Adrenal gland (tissue), 12 donors: ENCODE results near the gene ERC2. TPM values are rescaled to one million over a fixed set of nuclear protein-coding genes. Genes with fewer than 3 reads are reported as not detected.

ENCODE experiments used
- DNase-seq, 7 donors: peaks; one replicate each; pipeline ENCODE4 v3.0.0-alpha.2; 2019 to 2020
- H3K27ac ChIP-seq, 5 donors: fragments of 200-600 bp; sonication (generic) in 4 of 5; 1 replicate in 3 of 5; 2 replicates in 2 of 5; pipeline versions ENCODE4 v1.5.1 to v1.8.0; 2016 to 2020; ENCODE audit warnings: mild to moderate bottlenecking in 1 of 5
- H3K27me3 ChIP-seq: fragments of 200-600 bp; 2 replicates; pipeline ENCODE4 v1.8.0; 2021
- H3K36me3 ChIP-seq, 2 donors: fragments of 200-600 bp; replicated peaks in 1 of 2; 1 replicate in 1 of 2; 2 replicates in 1 of 2; pipeline versions ENCODE4 v1.5.1 to v1.8.0; 2018 to 2022
- H3K4me1 ChIP-seq, 2 donors: fragments of 200-600 bp; replicated peaks in 1 of 2; 1 replicate in 1 of 2; 2 replicates in 1 of 2; pipeline versions ENCODE4 v1.5.1 to v1.8.0; 2018 to 2021
- H3K4me3 ChIP-seq, 4 donors: fragments of 200-600 bp; sonication (generic) in 3 of 4; one replicate each; pipeline ENCODE4 v1.5.1; 2016 to 2018
- H3K9me3 ChIP-seq, 3 donors: fragments of 200-600 bp; sonication (generic) in 1 of 3; replicated peaks in 1 of 3; 1 replicate in 2 of 3; 2 replicates in 1 of 3; pipeline versions ENCODE4 v1.5.1 to v1.8.0; 2016 to 2021
- POLR2A ChIP-seq, 2 donors: fragments of 450-650 bp; IDR thresholded peaks; one replicate each; pipeline ENCODE4 v1.6.1; 2017; ENCODE audit warnings: antibody characterized with exemption in 2 of 2, mild to moderate bottlenecking in 2 of 2, moderate library complexity in 1 of 2
- WGBS, 4 donors: extraction: QIAGEN DNeasy Blood & Tissue Kit in 2 of 4; methylation state at CpG; one replicate each; pipeline versions ENCODE4 v1.1.5 to v1.1.7; 2013 to 2017; 5-methylcytosine and 5-hydroxymethylcytosine counted together
- intact Hi-C, 2 donors: fragments of 100-400 bp; cut with DNase I; formaldehyde crosslinking; loops; one replicate each; pipeline versions ENCODE4 v1.14.1 to v1.15.0; 2022 to 2023
- polyA plus RNA-seq, 3 donors: library from polyadenylated mRNA; stranded (reverse); fragments of 200-250 nt in 2 of 3; fragments of 350-450 nt in 1 of 3; fragmentation: Illumina TruSeq in 1 of 3; extraction: RNeasy Lipid Tissue Mini Kit (QIAGEN cat#74804) in 1 of 3; gene quantifications; one replicate each; pipeline ENCODE4 v1.2.3, GENCODE V29; 2013 to 2014
- total RNA-seq, 9 donors: library from RNA; depleted of rRNA in 4 of 9; stranded (reverse); fragments of >200 nt in 4 of 9; fragments of 120-200 nt in 1 of 9; fragmentation: NEBNext Ultra II Directional in 1 of 9; extraction: Animal tissue kit (Norgen Biotek cat#: 25700) in 1 of 9; gene quantifications; one replicate each; pipeline versions ENCODE4 v1.1.0 to v1.2.4, GENCODE V29; 2013 to 2023
- TF ChIP-seq, protein P1 (sequence below), 6 experiments: fragments of 450-650 bp in 4 of 6; fragments of 200-600 bp in 2 of 6; sonication (generic) in 1 of 6; IDR thresholded peaks; 1 replicate in 5 of 6; 2 replicates in 1 of 6; pipeline versions ENCODE4 v1.5.1 to v1.8.0; 2016 to 2021; ENCODE audit warnings: antibody characterized with exemption in 6 of 6, mild to moderate bottlenecking in 2 of 6, moderate library complexity in 1 of 6
- donor health status: healthy with polysubstance abuse.
- donor health status: Bipolar disorder and iron deficiency.
- donor health status: DM: yes; HTN: yes; CAD: no.
- donor health status: DM: no; HTN: no; CAD: no.
- donor health status: DM: no; HTN: no; CAD: no.
- donor health status: DM: yes; HTN: yes; CAD: no.

The ERC2 gene
- total and polyA plus RNA-seq, 12 donors: 0.47 to 5.8 (median 1.5) TPM

- H3K36me3 ChIP-seq: no peaks in the 10 kb centered on the region
- H3K9me3 ChIP-seq: no peaks in the 10 kb centered on the region
- no peak overlapping the region for H3K27ac ChIP-seq
- DNase-seq: no peak
- H3K4me3 ChIP-seq: no peak overlapping the region
- intact Hi-C loops: no loop called here
- no peaks in the 10 kb centered on the region for H3K27me3 ChIP-seq
- WGBS, 4 donors: 73 to 84% (median 79%) methylated on average over 3 to 4 of the region's 4 CpGs
- no peak for TF ChIP-seq POLR2A (IDR thresholded peaks at IDR 0.05)
- TF ChIP-seq, protein P1, sequence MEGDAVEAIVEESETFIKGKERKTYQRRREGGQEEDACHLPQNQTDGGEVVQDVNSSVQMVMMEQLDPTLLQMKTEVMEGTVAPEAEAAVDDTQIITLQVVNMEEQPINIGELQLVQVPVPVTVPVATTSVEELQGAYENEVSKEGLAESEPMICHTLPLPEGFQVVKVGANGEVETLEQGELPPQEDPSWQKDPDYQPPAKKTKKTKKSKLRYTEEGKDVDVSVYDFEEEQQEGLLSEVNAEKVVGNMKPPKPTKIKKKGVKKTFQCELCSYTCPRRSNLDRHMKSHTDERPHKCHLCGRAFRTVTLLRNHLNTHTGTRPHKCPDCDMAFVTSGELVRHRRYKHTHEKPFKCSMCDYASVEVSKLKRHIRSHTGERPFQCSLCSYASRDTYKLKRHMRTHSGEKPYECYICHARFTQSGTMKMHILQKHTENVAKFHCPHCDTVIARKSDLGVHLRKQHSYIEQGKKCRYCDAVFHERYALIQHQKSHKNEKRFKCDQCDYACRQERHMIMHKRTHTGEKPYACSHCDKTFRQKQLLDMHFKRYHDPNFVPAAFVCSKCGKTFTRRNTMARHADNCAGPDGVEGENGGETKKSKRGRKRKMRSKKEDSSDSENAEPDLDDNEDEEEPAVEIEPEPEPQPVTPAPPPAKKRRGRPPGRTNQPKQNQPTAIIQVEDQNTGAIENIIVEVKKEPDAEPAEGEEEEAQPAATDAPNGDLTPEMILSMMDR (IDR thresholded peaks at IDR 0.05): no peak
- H3K4me1 ChIP-seq: no peaks in the 10 kb centered on the region
Measured at GRCh38 chr3:55556619-55557537, 911.4 kb downstream of the ERC2 start.

DNA sequence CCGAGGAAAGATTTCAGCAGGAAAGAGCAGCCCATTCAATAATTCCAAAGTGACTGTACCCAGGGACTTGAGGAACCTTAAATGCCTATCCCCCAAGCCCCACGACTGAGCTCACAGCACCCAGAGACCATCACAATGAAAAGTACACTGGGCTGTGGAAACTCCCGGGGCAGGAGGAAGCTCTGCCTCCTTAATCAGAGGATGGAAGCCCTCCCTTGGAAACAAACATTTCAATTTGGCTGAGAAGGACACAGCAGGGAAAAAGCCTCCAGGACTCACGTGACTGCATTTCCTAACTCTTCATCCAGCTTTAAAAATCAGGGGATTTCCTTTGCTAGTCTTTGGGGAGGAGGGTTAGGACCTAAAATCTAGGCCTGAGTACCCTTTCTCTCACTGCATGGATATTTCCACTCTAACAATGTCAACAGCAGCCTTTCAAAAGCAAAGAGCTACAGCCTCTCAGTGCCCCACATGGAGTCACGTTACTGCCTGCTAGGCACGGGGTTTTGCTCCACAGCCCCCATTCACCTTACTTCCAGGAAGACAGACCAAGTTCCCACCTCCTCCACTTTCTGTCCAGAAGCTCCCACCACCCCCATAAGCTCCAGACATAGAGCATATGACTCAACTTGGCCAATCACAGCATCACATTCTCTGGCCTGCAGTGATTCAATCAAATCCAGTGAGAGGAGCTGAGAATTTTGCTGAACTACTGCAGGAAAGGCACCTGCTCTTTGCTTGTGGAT, 912.2 kb downstream of the ERC2 start:
- Histone ChIP-seq H3K4me1 (no peaks in the 10 kb centered on the region), H3K36me3 (no peaks in the 10 kb centered on the region), H3K27ac (no peak overlapping the region), H3K27me3 (no peaks in the 10 kb centered on the region), H3K9me3 (no peaks in the 10 kb centered on the region), H3K4me3 (no peak overlapping the region)
- WGBS, 4 donors: 65 to 77% (median 73%) methylated on average over 6 of the region's 6 CpGs
- DNase-seq: no peak
- intact Hi-C loops: no loop called here
- TF ChIP-seq POLR2A (IDR thresholded peaks at IDR 0.05): no peak
- TF ChIP-seq, protein P1 (IDR thresholded peaks at IDR 0.05): no peak

- H3K9me3 ChIP-seq: no peaks in the 10 kb centered on the region
- no peak for DNase-seq
- no peaks in the 10 kb centered on the region for H3K36me3 ChIP-seq
- TF ChIP-seq, protein P1 (IDR thresholded peaks at IDR 0.05): no peak
- TF ChIP-seq POLR2A (IDR thresholded peaks at IDR 0.05): no peak
- H3K4me3 ChIP-seq: no peak overlapping the region
- intact Hi-C loops: no loop called here
- WGBS, 4 donors: 69 to 86% (median 80%) methylated on average over 9 to 11 of the region's 11 CpGs
- H3K27me3 ChIP-seq: no peaks in the 10 kb centered on the region
- H3K4me1 ChIP-seq: no peaks in the 10 kb centered on the region
- H3K27ac ChIP-seq: no peak overlapping the region
Measured at GRCh38 chr3:55554634-55555425, 913.4 kb downstream of the ERC2 start.

DNA sequence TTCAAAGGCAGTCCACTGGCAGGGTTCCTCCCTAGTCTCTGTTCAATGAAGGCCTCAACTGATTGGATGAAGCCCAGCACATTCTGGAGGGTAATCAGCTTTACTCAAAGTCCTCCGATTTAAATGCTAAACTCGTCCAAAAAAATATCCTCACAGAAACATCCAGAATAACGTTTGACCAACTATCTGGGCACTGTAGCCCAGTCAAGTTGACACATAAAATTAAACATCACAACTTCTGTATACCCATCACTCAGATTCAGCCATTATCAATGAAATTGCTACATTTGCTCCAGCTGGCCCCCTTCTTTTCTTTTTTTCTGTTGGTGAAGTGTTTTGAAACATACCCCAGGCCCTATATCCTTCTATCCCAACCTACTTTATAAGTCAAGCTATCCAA, 916.6 kb downstream of the ERC2 start:
- no peak for DNase-seq
- Histone ChIP-seq H3K4me3 (no peak overlapping the region), H3K36me3 (no peaks in the 10 kb centered on the region), H3K9me3 (no peaks in the 10 kb centered on the region), H3K27me3 (no peaks in the 10 kb centered on the region), H3K4me1 (no peaks in the 10 kb centered on the region), H3K27ac (no peak overlapping the region)
- no peak for TF ChIP-seq POLR2A (IDR thresholded peaks at IDR 0.05)
- TF ChIP-seq, protein P1 (IDR thresholded peaks at IDR 0.05): no peak
- 76 to 93% (median 83%) methylated on average over 3 of the region's 3 CpGs for WGBS, 4 donors
- intact Hi-C loops: no loop called here
